Brain microvascular endothelial cell (primary cell): ENCODE measurements around the gene ISOC1.

ENCODE experiments used
- DNase-seq: peaks from one replicate; pipeline ENCODE4 v3.0.0-alpha.2; 2020
- H3K27ac ChIP-seq: fragments of 250-450 bp; sonication (Bioruptor Pico); 2 replicates; pipeline ENCODE4 v1.5.1; 2020; ENCODE audit warnings: mild to moderate bottlenecking, moderate library complexity
- H3K27me3 ChIP-seq: fragments of 250-450 bp; sonication (Bioruptor Pico); replicated peaks from 2 replicates; pipeline ENCODE4 v1.5.1; 2020; ENCODE audit warnings: mild to moderate bottlenecking
- H3K36me3 ChIP-seq: fragments of 250-450 bp; sonication (Bioruptor Pico); replicated peaks from 2 replicates; pipeline ENCODE4 v1.5.1; 2020; ENCODE audit warnings: mild to moderate bottlenecking
- H3K4me3 ChIP-seq: 2 replicates; pipeline ENCODE4 v1.5.1; 2011; ENCODE audit warnings: low read depth, mild to moderate bottlenecking, control low read depth, low read length, moderate library complexity
- CTCF ChIP-seq: IDR thresholded peaks from 2 replicates; pipeline ENCODE4 v1.5.1; 2011; ENCODE audit warnings: low read depth, mild to moderate bottlenecking, moderate library complexity, low read length, control low read depth, inconsistent platforms; ENCODE audit errors: missing control alignments
- in situ Hi-C: cut with HindIII; loops from 2 replicates; pipeline ENCODE4 v1.10.0; 2017; ENCODE audit warnings: low sequenced_read_pairs, low pct_ligation_motif_present

Gene ISOC1

GRCh38 chr5:129053438-129053837, 41.1 kb upstream of the ISOC1 start:
- in situ Hi-C loops, result no loop called here
- Histone ChIP-seq H3K36me3 (no peaks in the 10 kb centered on the region), H3K27me3 (no peaks in the 10 kb centered on the region), H3K4me3 (no peak overlapping the region), H3K27ac (no peak overlapping the region)
- no peak for DNase-seq
- TF ChIP-seq CTCF, result no peak

GRCh38 chr5:129057329-129057728, 37.2 kb upstream of the ISOC1 start:
- in situ Hi-C loops, result no loop called here
- no peak for DNase-seq
- Histone ChIP-seq H3K36me3 (no peaks in the 10 kb centered on the region), H3K4me3 (no peak overlapping the region), H3K27ac (no peak overlapping the region), H3K27me3 (no peaks in the 10 kb centered on the region)
- TF ChIP-seq CTCF, result no peak

GRCh38 chr5:129061849-129062248, 32.7 kb upstream of the ISOC1 start:
- Histone ChIP-seq H3K4me3 (no peak overlapping the region), H3K27ac (no peak overlapping the region), H3K36me3 (no peaks in the 10 kb centered on the region), H3K27me3 (no peaks in the 10 kb centered on the region)
- DNase-seq, result no peak
- in situ Hi-C loops, result no loop called here
- TF ChIP-seq CTCF, result no peak

GRCh38 chr5:129063483-129064113, 31.0 kb upstream of the ISOC1 start:
- in situ Hi-C loops, result no loop called here
- TF ChIP-seq CTCF, result no peak
- Histone ChIP-seq H3K27ac (no peak overlapping the region), H3K36me3 (no peaks in the 10 kb centered on the region), H3K27me3 (no peaks in the 10 kb centered on the region), H3K4me3 (no peak overlapping the region)
- no peak for DNase-seq

GRCh38 chr5:129065721-129066120, 28.8 kb upstream of the ISOC1 start:
- no peak overlapping the region for H3K4me3 ChIP-seq
- in situ Hi-C loops, result no loop called here
- no peak for DNase-seq
- no peak for TF ChIP-seq CTCF
- H3K27ac ChIP-seq, result no peak overlapping the region
- no peaks in the 10 kb centered on the region for H3K27me3 ChIP-seq
- no peaks in the 10 kb centered on the region for H3K36me3 ChIP-seq

GRCh38 chr5:129067745-129068144, 26.8 kb upstream of the ISOC1 start:
- Histone ChIP-seq H3K27ac (no peak overlapping the region), H3K27me3 (no peaks in the 10 kb centered on the region), H3K4me3 (no peak overlapping the region), H3K36me3 (no peaks in the 10 kb centered on the region)
- TF ChIP-seq CTCF, result no peak
- in situ Hi-C loops, result no loop called here
- no peak for DNase-seq
